GM12801 (cell line): ENCODE measurements around the gene MAP2K2.

Source experiments
- TF ChIP-seq, protein P1 (sequence below): IDR thresholded peaks from one replicate; pipeline ENCODE4 v1.5.1; 2011; ENCODE audit warnings: control low read depth; ENCODE audit not compliant: insufficient read length; ENCODE audit errors: extremely low read depth

Gene MAP2K2

GRCh38 chr19:4112367-4112766 is 11.6 kb downstream of the MAP2K2 start:
- TF ChIP-seq, protein P1, sequence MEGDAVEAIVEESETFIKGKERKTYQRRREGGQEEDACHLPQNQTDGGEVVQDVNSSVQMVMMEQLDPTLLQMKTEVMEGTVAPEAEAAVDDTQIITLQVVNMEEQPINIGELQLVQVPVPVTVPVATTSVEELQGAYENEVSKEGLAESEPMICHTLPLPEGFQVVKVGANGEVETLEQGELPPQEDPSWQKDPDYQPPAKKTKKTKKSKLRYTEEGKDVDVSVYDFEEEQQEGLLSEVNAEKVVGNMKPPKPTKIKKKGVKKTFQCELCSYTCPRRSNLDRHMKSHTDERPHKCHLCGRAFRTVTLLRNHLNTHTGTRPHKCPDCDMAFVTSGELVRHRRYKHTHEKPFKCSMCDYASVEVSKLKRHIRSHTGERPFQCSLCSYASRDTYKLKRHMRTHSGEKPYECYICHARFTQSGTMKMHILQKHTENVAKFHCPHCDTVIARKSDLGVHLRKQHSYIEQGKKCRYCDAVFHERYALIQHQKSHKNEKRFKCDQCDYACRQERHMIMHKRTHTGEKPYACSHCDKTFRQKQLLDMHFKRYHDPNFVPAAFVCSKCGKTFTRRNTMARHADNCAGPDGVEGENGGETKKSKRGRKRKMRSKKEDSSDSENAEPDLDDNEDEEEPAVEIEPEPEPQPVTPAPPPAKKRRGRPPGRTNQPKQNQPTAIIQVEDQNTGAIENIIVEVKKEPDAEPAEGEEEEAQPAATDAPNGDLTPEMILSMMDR = no peak

DNA sequence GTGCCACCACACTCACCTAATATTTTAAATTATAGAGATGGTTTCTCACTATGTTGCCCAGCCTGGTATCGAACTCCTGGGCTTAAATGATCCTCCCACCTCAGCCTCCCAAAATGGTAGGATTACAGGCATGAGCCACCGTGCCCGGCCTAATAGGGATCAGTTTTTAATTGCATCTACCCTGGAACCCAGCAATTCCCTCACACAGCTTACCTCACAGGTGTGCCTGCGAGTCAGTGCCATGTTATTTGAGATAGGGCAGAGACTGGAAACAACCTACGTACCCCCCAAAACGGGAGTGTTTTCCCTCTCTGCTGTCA is 14.3 kb downstream of the MAP2K2 start:
- TF ChIP-seq, protein P1 = no peak

- TF ChIP-seq, protein P1 = no peak
Measured at GRCh38 chr19:4108767-4109625, 14.9 kb downstream of the MAP2K2 start.

GRCh38 chr19:4103080-4103433 is 20.9 kb downstream of the MAP2K2 start:
- TF ChIP-seq, protein P1 = no peak

- TF ChIP-seq, protein P1 = no peak
Measured at GRCh38 chr19:4102339-4103079, 21.4 kb downstream of the MAP2K2 start.

- TF ChIP-seq, protein P1 = no peak
Measured at GRCh38 chr19:4101496-4101770, 22.5 kb downstream of the MAP2K2 start.

- TF ChIP-seq, protein P1 = no peak
Measured at GRCh38 chr19:4100647-4101495, 23.1 kb downstream of the MAP2K2 start.
